CD4-positive, alpha-beta T cell treated with Interleukin-10 for 1 hour (primary cell): Measurements from ENCODE around the gene HARS1.
"Not testable (repeated sequence)": the region's sequence is repeated elsewhere in the genome, so short reads cannot be mapped to it uniquely, and the experiment has no call there.

Experiments used
- DNase-seq: peaks from one replicate; pipeline ENCODE4 v3.0.0-alpha.2; 2020

Gene HARS1, protein sequence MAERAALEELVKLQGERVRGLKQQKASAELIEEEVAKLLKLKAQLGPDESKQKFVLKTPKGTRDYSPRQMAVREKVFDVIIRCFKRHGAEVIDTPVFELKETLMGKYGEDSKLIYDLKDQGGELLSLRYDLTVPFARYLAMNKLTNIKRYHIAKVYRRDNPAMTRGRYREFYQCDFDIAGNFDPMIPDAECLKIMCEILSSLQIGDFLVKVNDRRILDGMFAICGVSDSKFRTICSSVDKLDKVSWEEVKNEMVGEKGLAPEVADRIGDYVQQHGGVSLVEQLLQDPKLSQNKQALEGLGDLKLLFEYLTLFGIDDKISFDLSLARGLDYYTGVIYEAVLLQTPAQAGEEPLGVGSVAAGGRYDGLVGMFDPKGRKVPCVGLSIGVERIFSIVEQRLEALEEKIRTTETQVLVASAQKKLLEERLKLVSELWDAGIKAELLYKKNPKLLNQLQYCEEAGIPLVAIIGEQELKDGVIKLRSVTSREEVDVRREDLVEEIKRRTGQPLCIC

DNA sequence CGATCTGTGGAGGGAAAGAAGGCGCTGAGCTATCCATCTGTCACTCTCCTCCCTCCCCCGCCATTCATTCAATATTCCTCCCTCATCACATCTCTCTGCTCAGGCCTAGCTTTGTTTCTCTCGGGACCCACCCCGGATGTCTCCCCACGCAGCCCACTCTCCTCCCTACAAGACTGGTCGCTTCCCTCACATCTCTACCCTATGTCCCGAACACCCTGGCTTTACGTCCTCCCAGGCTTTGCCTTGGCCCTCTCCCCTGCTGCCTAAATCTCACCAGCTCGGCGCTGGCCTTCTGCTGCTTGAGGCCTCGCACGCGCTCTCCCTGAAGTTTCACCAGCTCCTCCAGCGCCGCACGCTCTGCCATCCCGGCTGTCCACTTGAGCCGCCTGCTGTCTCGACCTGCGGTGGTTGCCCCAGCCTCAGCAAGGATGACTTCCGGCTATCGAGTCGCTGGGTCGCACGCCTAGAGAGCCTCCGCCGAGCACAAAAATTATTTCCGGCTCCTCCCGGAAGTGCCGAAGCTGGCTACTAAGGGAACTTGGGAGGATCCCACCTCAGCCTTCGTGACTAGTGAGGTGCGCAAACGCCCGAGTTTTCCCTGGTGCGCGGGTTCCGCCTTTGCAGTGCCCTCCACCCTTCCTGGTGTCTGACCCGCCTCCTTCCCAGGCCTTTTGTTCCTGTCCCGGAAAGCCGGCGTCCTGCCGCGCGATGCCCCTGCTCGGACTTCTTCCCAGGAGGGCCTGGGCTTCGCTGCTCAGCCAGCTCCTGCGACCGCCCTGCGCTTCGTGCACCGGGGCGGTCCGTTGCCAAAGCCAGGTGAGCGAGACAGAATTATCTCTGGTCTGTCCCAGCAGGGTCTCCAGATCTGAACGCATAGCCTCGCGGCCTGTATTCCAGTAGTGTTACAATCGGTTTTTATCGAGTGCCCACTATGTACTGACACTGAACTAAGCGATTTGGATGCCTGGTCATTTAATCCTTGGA lies at the start of gene HARS1, which contains the start of gene HARS2:
TSS of gene HARS1 (minus strand) at position 430 of the 984 bp plus-strand sequence. CDS start at position 364, 66 bp downstream.
TSS of gene HARS2 (plus strand) at position 515 of the 984 bp plus-strand sequence. CDS start at position 709, 194 bp downstream.
- DNase-seq = peak; percentile 87

DNA sequence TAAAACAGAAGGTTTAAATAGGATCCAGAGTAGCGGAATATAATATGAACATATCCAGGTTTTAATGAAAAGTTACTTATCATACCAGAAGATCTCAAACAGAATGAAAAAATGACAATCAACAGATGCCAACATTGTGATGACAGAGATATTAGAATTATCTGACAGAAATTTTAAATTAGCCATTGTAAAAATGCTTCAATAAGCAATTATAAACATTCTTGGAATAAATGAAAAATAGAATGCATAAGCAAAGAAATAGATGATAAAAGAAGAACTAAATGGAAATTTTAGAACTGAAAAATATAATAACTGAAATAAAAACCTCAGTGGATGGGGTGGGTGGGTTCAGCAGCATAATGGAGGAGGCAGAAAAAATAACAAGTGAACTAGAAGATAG lies 46.3 kb upstream of the HARS1 start:
- no peak for DNase-seq

DNA sequence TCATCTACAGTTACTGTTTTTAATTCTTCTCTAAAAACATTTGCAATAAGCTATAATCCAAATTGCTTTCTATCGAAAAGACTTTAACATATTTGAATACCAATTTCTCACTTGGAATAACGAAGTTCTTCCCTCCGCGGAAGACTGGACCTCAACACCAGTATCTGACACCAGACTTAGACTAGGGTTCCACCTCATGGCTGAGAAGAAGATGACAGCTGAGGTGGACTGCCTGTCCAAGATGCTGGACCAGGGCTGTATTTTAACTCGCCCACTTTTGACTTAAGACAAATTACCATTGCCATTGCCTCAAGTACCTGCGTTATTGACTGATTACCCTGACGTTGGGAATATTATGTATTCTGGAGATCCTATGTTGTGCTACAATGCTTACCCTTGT lies 43.2 kb upstream of the HARS1 start:
- no peak for DNase-seq

DNA sequence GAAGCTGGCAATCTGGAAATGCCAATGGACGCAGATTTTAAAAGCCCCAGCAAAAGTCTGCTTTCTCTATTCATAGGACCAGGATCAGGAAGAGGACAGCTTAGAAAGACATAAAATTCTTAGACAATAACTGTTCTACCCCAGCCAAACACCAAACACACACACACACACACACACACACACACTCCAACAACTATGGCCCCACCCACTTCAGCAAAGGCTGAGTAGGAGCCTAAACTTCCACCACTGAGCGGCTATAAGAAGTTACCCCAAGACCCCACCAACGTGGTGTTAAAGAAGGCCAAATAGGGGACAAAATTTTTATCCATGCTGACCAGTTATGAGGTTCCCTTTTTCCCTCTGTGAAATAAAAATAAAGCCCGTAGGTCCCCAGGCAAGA lies 41.9 kb upstream of the HARS1 start:
- DNase-seq = no peak

DNA sequence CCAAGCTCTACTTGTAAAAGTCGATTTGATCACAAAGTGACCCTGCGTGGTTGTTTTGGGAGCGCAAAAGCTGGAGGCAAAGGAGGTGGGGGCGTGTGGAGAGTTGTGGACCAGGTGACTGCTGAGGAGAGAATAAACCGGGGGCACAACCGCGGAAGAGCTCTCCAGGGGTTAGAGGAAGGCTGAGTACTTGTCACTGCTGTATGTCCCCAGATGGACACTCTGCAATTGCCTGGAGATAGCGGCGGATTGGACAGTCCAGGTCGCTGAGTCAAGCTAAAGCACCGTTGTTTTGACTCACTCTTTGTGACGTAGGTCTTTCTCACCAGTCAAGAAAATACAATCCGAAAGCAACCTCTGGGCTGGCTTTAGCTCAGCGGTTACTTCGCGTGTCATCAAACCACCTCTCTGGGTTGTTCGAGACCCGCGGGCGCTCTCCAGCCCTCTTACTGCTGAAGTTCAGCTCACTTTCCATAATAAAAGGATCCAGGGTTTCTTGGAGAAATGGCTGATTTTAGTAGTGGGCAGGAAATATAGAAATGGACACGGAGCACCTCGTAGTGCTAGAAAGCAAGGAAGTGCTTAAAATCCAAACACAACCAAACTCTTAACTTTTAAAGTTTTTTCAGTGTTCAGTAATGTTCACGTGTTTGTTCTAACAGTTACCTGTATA lies 34.8 kb upstream of the HARS1 start:
- DNase-seq = peak; percentile 79

DNA sequence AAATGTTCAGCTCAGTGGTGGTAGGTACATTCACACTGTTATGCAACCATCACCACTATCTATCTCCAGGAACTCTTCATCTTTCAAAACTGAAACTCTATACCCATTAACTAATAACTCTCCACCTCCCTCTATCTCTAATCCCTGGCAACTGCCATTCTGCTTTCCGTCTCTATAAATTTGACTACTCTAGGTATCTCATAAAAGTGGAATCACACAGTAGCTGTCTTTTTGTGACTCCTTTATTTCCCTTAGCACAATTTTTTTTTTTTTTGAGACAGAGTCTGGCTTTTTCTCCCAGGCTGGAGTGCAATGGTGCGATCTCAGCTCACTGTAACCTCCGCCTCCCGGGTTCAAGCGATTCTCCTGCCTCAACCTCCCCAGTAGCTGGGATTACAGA lies 30.2 kb upstream of the HARS1 start:
- DNase-seq = not testable (repeated sequence)

DNA sequence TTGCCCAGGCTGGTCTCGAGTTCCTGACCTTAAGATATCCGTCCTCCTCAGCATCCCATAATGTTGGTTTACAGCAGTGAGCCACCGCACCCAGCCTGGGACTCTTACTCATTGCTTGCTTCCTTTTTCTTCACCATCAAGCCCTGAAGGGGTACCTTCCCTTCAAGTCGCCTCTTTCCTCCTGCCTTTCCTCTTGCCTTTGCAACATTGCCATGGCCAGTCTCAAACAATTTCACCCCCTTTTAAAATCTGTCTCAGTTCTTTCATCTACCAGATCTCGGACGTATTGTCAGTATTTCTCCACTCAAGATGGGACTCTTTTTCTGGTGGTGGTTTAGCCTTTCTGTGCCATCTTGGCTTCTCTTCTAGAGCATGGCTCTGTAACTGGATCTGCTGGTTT lies 29.6 kb upstream of the HARS1 start:
- not testable (repeated sequence) for DNase-seq

DNA sequence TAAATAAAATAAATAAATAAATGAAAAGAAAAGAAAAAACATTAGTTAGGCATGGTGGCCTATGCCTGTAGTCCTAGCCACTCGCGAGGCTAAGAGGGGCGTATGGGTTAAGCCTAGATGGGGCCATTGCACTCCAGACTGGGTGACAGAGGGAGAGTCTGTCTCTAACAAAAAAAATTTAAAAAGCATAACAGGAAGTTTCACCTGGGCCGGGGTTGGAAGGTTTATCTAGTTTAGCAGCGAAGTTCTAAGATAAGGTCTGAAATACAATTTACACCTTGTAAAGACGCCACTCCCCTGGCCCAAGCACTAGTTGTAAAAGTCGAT lies 27.1 kb upstream of the HARS1 start:
- no peak for DNase-seq

DNA sequence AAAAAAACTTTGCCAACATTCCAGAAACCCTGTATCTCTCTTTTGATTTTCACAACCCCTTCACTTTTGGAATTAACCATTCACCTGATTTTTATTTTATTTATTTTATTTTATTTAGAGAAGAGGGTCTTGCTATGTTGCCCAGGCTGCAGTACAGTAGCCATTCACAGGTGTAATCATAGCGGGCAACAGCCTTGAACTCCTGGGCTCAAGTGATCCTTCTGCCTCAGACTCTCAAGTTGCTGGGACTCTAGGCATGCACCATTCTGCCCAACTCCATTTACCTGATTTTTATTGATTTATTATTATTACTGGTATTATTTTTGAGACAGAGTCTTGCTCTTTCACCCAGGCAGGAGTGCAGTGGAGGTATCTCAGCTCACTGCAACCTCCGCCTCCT lies 25.1 kb upstream of the HARS1 start:
- not testable (repeated sequence) for DNase-seq

DNA sequence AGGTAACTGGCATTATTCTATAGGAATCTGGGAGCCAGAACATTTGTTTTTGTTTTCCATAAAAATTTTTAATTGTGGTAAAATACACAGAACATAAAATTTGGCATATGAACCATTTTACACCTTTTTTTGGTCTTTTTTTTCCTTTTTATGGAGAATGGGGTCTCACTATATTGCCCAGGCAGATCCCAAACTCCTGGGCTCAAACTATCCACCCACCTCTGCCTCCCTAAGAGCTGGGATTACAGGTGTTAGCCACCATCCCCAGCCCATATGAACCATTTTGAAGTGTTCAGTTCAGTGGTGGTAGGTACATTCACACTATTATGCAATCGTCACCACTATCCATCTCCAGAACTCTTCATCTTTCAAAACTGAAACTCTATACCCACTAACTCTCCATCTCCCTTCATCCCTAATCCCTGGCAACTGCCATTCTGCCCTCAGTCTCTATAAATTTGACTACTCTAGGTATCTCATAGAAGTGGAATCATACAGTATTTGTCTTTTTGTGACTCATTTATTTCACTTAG lies 22.5 kb upstream of the HARS1 start:
- no peak for DNase-seq

DNA sequence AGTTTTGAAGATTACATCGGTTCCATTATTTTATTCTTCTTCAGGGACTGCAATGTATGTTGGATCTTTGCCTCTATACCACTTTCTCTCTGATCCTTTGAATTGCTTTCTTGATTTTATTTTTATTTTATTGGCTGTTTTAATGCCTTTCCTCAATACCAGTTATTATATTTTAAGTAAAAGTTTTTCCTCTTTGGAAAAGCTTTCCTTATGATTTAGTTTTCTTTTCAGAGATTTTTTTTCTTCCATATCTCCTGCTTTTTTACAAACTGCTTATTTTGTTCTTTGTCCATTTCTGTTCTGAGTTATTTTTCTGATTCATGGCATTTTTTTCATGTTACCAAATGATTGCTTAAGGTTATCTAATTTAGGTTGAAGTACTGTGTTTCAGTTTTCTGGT lies 20.6 kb upstream of the HARS1 start:
- DNase-seq = no peak

DNA sequence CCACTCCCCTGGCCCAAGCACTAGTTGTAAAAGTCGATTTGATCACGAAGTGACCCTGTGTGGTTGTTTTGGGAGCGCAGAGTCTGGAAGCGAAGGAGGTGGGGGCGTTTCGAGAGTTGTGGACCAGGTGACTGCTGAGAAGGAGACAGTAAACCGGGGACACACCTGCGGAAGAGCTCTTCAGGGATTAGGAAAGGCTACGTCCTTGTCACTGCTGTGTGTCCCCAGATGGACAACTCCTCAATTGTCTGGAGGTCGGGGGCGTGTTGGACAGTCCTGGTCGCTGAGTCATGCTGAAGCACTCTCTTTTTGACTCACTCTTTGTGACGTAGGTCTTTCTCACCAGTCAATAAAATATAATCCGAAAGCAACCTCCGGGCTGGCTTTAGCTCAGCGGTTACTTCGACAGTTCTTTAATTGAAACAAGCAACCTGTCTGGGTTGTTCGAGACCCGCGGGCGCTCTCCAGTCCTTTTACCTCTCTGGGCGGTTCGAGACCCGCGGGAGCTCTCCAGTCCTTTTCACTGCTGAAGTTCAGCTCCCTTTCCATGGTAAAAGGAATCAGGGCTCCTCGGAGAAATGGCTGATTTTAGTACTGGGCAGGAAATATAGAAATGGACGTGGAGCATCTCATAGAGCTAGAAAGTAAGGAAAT lies 19.9 kb upstream of the HARS1 start:
- peak; percentile 96 for DNase-seq

DNA sequence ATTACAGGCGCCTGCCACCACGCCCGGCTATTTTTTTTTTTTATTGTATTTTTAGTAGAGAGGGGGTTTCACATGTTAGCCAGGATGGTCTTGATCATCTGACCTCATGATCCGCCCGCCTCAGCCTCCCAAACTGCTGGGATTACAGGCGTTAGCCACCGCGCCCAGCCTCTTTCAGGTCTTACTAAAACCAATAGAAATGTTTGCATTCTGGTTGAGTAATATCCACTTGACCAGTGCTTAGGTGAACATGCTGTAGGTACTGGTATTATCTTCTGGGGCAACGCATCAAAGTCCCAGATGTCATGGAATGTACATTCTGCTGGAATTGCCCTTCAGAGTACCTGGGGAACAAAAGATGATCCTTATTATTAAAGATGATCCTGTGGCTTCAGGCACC lies 17.6 kb upstream of the HARS1 start:
- DNase-seq = not testable (repeated sequence)

DNA sequence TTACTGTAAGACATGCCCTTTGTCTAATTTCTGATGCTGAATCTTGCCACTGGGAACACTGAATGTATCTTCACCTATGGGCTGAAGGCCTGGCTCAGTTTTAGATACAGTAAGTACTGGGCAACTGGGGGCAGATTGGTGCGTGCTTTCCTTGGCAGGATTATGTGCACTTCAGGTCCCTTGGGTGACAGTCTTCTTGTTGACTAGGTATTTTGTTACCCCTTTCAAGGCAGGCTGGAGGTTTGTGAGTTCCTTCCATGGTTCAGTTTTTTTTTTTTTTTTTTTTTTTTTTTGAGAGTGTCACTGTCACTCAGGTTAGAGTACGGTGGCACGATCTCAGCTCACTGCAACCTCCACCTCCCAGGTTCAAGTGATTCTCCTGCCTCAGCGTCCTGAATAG lies 16.6 kb upstream of the HARS1 start:
- no peak for DNase-seq

DNA sequence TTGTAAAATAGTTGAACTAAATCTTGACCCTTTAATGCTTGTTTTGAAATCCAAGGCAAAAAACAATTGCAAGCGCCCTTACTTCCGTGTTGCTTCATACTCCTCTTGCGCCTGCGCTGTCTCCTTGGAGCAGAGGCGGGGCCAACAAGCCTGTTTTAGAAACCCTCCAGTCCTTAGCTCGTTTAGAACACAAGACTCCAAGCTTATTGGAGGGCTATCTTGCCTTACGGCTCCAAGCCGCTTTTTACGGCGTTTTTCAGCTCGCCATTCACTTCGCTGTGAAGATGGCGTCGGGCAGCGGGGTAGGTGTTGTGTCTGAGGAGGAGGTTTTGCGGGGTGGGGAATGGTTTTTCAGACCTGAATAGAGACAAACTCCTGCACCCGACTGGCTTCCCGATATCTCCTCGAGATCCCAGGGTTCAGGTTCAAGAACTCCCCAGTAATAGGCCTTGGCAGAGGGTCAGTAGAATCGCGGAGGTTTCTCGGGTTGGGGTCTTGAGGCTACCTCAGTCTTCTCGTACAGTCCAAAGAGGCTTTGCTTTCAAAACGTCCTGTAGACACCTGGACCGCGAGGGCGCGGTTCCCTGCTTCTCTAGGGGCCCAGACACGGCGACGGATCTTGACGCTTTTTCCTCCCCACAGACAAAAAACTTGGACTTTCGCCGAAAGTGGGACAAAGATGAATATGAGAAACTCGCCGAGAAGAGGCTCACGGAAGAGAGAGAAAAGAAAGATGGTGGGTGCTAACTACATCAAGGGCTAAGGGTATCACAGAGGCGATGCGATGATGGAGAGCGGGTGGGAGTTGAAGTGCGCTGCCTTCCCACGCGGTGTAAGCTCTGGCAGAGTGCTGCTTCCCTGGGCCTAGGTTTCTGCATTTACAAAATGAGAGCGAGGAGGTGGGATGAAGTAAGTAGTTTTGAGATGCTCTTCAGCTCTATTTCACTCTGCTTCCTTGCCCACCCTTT lies 9.3 kb upstream of the HARS1 start, which contains the start of gene ZMAT2:
TSS of gene ZMAT2 (plus strand) at position 271 of the 968 bp plus-strand sequence. CDS start at position 285, 14 bp downstream.
- DNase-seq = peak; percentile 96

DNA sequence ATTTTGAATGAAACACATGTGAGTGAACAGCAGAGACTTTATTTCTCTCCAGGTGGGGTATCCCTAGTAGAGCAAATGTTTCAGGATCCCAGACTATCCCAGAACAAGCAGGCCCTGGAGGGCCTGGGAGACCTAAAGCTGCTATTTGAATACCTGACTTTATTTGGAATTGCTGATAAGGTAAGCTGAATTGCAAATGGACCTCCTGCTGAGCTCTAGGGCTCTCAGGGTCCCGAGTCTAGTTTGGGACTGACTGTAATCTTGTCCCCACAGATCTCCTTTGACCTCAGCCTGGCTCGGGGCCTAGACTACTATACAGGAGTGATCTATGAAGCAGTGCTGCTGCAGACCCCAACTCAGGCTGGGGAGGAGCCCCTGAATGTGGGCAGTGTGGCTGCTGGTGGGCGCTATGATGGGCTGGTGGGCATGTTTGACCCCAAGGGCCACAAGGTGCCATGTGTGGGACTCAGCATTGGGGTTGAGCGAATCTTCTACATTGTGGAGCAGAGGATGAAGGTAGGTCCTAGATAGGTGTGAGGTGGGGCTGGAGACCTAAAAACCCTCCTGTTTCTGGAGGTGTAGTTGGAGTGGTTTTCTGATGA lies 5.8 kb upstream of the HARS1 start:
- DNase-seq = no peak

DNA sequence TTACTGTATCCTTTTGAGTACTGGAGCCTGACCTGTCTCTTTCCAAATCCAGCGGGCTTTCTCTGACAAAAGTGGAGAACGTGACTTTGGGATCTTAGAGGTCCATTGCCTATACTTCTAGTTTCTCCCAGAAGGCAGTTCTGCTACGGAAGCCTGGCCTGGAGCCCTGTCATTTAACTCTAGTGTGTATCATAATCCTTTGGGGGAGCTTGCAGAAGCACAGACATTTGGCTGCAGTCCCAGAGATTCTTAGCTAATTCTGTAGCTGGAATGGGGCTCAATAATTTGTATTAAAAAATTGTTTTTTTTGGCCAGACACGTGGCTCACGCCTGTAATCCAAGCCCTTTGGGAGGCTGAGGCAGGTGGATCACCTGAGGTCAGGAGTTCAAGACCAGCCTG lies 3.1 kb upstream of the HARS1 start:
- no peak for DNase-seq

DNA sequence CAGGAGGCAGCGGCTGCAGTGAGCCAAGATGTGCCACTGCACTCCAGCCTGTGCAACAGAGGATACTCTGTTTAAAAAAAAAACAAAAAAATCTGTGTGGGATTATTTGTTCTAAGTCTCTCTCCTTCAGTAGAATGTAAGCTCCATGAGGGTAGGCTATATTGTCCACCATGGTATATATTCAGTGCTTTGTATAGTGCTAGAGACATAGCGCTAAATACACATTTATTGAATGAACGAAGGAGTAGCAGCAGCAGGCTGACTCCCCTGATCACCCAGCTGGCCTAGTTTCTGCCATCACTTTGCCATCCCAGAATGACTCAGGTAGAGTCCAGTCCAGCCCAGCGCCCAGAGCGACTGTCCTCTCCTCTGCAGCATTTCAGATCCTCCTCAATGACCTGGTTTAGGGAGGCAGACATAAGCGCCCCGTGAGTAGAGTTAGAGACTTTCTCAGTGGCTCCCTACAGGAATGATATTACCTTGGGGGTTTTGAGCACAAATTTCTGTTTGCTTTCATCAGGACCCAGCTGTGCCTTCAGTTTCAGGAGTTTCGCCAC lies 716 bp downstream of the HARS1 start:
- DNase-seq = no peak

DNA sequence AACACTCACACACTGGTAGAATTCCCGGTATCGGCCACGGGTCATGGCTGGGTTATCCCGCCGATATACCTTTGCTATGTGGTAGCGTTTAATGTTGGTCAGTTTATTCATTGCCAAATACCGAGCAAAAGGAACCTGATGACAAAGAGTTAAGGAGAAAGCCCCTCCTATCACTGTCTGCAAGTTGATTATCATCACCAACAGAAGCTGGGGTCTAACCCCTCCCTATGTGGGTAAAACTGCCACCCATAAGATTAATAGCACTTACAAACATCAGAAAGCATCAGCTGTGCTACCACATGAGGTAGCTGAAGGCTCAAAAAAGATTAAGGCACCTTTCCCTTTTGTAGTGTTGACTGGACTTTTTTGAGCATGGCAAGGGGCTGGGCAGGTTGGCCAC lies 12.2 kb downstream of the HARS1 start:
- no peak for DNase-seq

DNA sequence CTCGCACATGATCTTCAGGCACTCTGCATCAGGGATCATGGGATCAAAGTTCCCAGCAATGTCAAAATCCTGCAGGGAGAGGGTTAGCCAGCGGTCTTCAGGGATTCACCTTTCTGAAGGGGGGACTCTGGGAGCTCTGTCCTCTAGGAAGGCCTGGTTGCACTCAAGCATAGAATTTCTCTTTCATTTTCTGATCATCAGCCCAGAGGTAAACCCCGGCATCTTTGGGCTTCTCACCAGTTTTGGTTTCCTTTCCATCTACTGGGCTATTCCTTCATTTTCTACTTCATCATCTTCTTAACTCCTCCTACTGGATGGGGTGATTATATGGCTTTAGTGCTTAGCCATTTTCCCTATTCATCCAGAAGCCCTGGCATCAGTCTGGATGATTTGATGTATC lies 13.2 kb downstream of the HARS1 start:
- DNase-seq = no peak
